ENCODE results near the gene CTU2.

- TF ChIP-seq CTCF (IDR thresholded peaks at IDR 0.05) (no peak), EZH2 (IDR thresholded peaks at IDR 0.05; ENCODE audit: borderline replicate concordance, insufficient read depth, low read depth, low read length, poor library complexity, severe bottlenecking) (no peak)
Measured at GRCh38 chr16:88755745-88756443, 49.6 kb downstream of the CTU2 start.
